Measurements from ENCODE around the gene APOL6. TPM values are rescaled to one million over a fixed set of nuclear protein-coding genes. Genes with fewer than 3 reads are reported as not detected.

Gene APOL6
- total and polyA plus RNA-seq, 9 of the 15 experiments (the other 6 are each of a cell fraction or from before 2014, with no cell fraction given): 0.29 to 1.2 (median 0.70) TPM

DNA sequence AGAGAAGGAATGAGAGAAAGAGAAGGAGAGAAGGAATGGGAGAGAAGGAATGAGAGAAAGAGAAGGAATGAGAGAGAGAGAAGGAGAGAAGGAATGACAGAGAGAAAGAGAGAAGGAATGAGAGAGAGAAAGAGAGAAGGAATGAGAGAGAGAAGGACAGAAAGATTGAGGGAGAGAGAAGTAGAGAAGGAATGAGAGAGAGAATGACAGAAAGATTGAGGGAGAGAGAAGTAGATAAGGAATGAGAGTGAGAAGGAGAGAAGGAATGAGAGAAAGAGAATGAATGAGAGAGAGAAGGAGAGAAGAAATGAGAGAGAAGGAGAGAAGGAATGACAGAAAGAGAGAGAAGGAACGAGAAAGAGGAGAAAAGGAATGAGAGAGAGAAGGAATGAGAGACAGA lies 35.3 kb downstream of the APOL6 start:
- DNase-seq (ENCODE audit: extremely low read depth in 1 of 4, low spot score in 3 of 4) (no peak), ATAC-seq (no peak), FAIRE-seq (no peak)
- TF ChIP-seq, protein P1, sequence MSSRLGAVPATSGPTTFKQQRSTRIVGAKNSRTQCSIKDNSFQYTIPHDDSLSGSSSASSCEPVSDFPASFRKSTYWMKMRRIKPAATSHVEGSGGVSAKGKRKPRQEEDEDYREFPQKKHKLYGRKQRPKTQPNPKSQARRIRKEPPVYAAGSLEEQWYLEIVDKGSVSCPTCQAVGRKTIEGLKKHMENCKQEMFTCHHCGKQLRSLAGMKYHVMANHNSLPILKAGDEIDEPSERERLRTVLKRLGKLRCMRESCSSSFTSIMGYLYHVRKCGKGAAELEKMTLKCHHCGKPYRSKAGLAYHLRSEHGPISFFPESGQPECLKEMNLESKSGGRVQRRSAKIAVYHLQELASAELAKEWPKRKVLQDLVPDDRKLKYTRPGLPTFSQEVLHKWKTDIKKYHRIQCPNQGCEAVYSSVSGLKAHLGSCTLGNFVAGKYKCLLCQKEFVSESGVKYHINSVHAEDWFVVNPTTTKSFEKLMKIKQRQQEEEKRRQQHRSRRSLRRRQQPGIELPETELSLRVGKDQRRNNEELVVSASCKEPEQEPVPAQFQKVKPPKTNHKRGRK (tag; IDR thresholded peaks at IDR 0.05): peak; percentile 90
- no peak for TF ChIP-seq ZNF77 (CRISPR knock-in tag; IDR thresholded peaks at IDR 0.05)
- POLR2A ChIA-PET: no interaction called here
- Histone ChIP-seq H2AFZ (ENCODE audit: low read depth, low read length) (no peak overlapping the region), H3K9me3 (replicated peaks; ENCODE audit: control insufficient read depth, insufficient read depth, low read depth, low read length) (no peaks in the 10 kb centered on the region), H3K36me3 (ENCODE audit: control insufficient read depth, insufficient read depth, low read length) (no peaks in the 10 kb centered on the region), H3K9ac (ENCODE audit: insufficient read depth in 1 of 2, low read depth in 2 of 2, low read length in 2 of 2) (no peak overlapping the region), H3K4me3 (no peak overlapping the region), H3K27ac (ENCODE audit: extremely low read depth, low read depth, low read length) (no peak overlapping the region), H3K4me1 (replicated peaks in 1 of 2; ENCODE audit: control insufficient read depth in 2 of 2, insufficient read depth in 2 of 2, low read length in 2 of 2) (no peaks in the 10 kb centered on the region), H4K20me1 (replicated peaks; ENCODE audit: control insufficient read depth, insufficient read depth, low read length) (no peaks in the 10 kb centered on the region), H3K27me3 (ENCODE audit: control insufficient read depth in 2 of 2, insufficient read depth in 2 of 2, low read length in 2 of 2) (no peaks in the 10 kb centered on the region; a peak in 1 of 5 replicates), H3K79me2 (ENCODE audit: control insufficient read depth, insufficient read depth, low read length) (no peaks in the 10 kb centered on the region), H3K4me2 (ENCODE audit: insufficient read depth, low read length) (no peak overlapping the region), H3K9me1 (ENCODE audit: control insufficient read depth, insufficient read depth, low read length) (no peaks in the 10 kb centered on the region)
- intact Hi-C loops (cut with micrococcal nuclease) (no loop called here), in situ Hi-C loops (cut with MboI) (no loop called here)
- BruUV-seq (replicated peaks): no TSS peak
- no CpG with 5 or more reads among the region's 1 CpG for WGBS (ENCODE audit: insufficient coverage, low coverage, missing lambda C conversion rate)
- CTCF ChIA-PET (ENCODE audit: low intra/inter-chr PET ratio): no interaction called here

DNA sequence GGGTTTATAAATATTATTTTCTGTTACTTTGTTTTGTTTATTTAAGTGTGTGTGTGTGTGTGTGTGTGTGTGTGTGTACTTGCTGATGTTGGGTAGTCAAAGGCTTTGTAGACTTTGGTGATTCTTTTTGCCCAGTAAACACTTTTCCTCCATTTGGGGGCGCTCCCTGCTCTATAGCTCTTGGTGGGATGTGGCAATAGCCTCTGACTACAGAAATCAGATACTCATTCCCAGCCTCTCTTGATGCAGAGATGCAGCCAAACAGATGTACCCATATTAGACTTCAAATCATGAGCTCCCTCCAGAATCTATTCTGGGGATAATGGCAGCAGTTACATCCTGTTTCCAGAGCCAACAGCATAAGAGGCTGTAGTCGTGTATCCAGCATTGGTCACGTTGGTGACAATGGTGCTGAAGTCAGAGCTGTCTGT lies 36.0 kb downstream of the APOL6 start:
- in situ Hi-C loops (cut with MboI) (no loop called here), intact Hi-C loops (cut with micrococcal nuclease) (loop anchor here (1.0 kb wide), 1 partner anchor 237 kb away; no protein-coding TSS in a partner anchor)
- no TSS peak for BruUV-seq (replicated peaks)
- Histone ChIP-seq H3K27me3 (ENCODE audit: control insufficient read depth in 2 of 2, insufficient read depth in 2 of 2, low read length in 2 of 2) (no peaks in the 10 kb centered on the region), H3K9me3 (replicated peaks; ENCODE audit: control insufficient read depth, insufficient read depth, low read depth, low read length) (no peaks in the 10 kb centered on the region), H2AFZ (ENCODE audit: low read depth, low read length) (no peak overlapping the region), H3K9me1 (ENCODE audit: control insufficient read depth, insufficient read depth, low read length) (no peaks in the 10 kb centered on the region), H3K9ac (ENCODE audit: insufficient read depth in 1 of 2, low read depth in 2 of 2, low read length in 2 of 2) (no peak overlapping the region), H4K20me1 (replicated peaks; ENCODE audit: control insufficient read depth, insufficient read depth, low read length) (no peaks in the 10 kb centered on the region), H3K27ac (ENCODE audit: extremely low read depth, low read depth, low read length) (no peak overlapping the region), H3K4me1 (replicated peaks in 1 of 2; ENCODE audit: control insufficient read depth in 2 of 2, insufficient read depth in 2 of 2, low read length in 2 of 2) (no peaks in the 10 kb centered on the region), H3K4me2 (ENCODE audit: insufficient read depth, low read length) (no peak overlapping the region), H3K4me3 (no peak overlapping the region), H3K79me2 (ENCODE audit: control insufficient read depth, insufficient read depth, low read length) (no peaks in the 10 kb centered on the region), H3K36me3 (ENCODE audit: control insufficient read depth, insufficient read depth, low read length) (no peaks in the 10 kb centered on the region)
- POLR2A ChIA-PET: interaction anchor here (0.8 to 1.8 kb wide), 3 partner anchors 13 to 294 kb away, joined by 3 to 5 read pairs (median 3); no protein-coding TSS in a partner anchor
- 22% methylated on average over 3 of the region's 3 CpGs for WGBS (ENCODE audit: insufficient coverage, low coverage, missing lambda C conversion rate)
- no peak for FAIRE-seq
- peak; percentile 64 for ATAC-seq
- peak in 2 of 4 experiments; percentile 14 to 25 for DNase-seq (ENCODE audit: extremely low read depth in 1 of 4, low spot score in 3 of 4)
- CTCF ChIA-PET (ENCODE audit: low intra/inter-chr PET ratio): no interaction called here
- TF ChIP-seq FIP1L1 (IDR thresholded peaks at IDR 0.05; ENCODE audit: low read depth, low read length, poor library complexity, severe bottlenecking): no peak
- no peak for TF ChIP-seq ZKSCAN8 (CRISPR knock-in tag; IDR thresholded peaks at IDR 0.05)
- TF ChIP-seq, protein P2, sequence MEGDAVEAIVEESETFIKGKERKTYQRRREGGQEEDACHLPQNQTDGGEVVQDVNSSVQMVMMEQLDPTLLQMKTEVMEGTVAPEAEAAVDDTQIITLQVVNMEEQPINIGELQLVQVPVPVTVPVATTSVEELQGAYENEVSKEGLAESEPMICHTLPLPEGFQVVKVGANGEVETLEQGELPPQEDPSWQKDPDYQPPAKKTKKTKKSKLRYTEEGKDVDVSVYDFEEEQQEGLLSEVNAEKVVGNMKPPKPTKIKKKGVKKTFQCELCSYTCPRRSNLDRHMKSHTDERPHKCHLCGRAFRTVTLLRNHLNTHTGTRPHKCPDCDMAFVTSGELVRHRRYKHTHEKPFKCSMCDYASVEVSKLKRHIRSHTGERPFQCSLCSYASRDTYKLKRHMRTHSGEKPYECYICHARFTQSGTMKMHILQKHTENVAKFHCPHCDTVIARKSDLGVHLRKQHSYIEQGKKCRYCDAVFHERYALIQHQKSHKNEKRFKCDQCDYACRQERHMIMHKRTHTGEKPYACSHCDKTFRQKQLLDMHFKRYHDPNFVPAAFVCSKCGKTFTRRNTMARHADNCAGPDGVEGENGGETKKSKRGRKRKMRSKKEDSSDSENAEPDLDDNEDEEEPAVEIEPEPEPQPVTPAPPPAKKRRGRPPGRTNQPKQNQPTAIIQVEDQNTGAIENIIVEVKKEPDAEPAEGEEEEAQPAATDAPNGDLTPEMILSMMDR (IDR thresholded peaks at IDR 0.05 in 2 of 3, conservative IDR thresholded peaks at IDR 0.05 in 1 of 3; ENCODE audit: insufficient read depth in 2 of 3, low read depth in 1 of 3, low read length in 3 of 3): peak; percentile 41 to 59 (median 53); a peak in 4 of 6 replicates
- TF ChIP-seq, protein P3, sequence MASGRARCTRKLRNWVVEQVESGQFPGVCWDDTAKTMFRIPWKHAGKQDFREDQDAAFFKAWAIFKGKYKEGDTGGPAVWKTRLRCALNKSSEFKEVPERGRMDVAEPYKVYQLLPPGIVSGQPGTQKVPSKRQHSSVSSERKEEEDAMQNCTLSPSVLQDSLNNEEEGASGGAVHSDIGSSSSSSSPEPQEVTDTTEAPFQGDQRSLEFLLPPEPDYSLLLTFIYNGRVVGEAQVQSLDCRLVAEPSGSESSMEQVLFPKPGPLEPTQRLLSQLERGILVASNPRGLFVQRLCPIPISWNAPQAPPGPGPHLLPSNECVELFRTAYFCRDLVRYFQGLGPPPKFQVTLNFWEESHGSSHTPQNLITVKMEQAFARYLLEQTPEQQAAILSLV (tag; IDR thresholded peaks at IDR 0.05): no peak
- TF ChIP-seq C11orf30 (IDR thresholded peaks at IDR 0.05; ENCODE audit: low read depth): peak; percentile 71; the same call in 1 of the 2 replicates
- 0 out of 4 replicates have a peak, but pooled peaks of 1 of the 2 experiments have one; percentile 19 for TF ChIP-seq MAZ (CRISPR knock-in tag; conservative IDR thresholded peaks at IDR 0.05 in 1 of 2, IDR thresholded peaks at IDR 0.05 in 1 of 2)
- 0 out of 2 replicates have a peak, but pooled peaks have one; percentile 41 for TF ChIP-seq CEBPG (CRISPR knock-in tag; IDR thresholded peaks at IDR 0.05)
- peak; percentile 53 to 65 for TF ChIP-seq CEBPG (tag; conservative IDR thresholded peaks at IDR 0.05 in 1 of 2, IDR thresholded peaks at IDR 0.05 in 1 of 2)
- peak; percentile 89 for TF ChIP-seq CEBPB (tag; IDR thresholded peaks at IDR 0.05)
